NT2/D1 (cell line): ENCODE data around the gene KCNJ2.

ENCODE experiments used
- DNase-seq: peaks from one replicate; pipeline ENCODE4 v3.0.0-alpha.2; 2011; ENCODE audit warnings: low read depth, low spot score
- H3K27me3 ChIP-seq: 2 replicates; pipeline ENCODE4 v1.6.0; 2011; ENCODE audit warnings: mild to moderate bottlenecking; ENCODE audit not compliant: insufficient read length, insufficient read depth
- H3K36me3 ChIP-seq: 2 replicates; pipeline ENCODE4 v1.6.1; 2011; ENCODE audit warnings: mild to moderate bottlenecking, low read length, mixed read lengths; ENCODE audit not compliant: insufficient read depth, insufficient read length
- H3K4me1 ChIP-seq: 2 replicates; pipeline ENCODE4 v1.5.1; 2011; ENCODE audit not compliant: insufficient read depth, insufficient read length
- H3K4me3 ChIP-seq: 2 replicates; pipeline ENCODE4 v1.5.1; 2011; ENCODE audit warnings: low read depth; ENCODE audit not compliant: insufficient read length
- H3K9ac ChIP-seq: 2 replicates; pipeline ENCODE4 v1.6.0; 2011; ENCODE audit warnings: low read depth; ENCODE audit not compliant: insufficient read length
- H3K9me3 ChIP-seq: 2 replicates; pipeline ENCODE4 v1.5.1; 2011; ENCODE audit warnings: mild to moderate bottlenecking, low read length; ENCODE audit not compliant: insufficient read depth
- SUZ12 ChIP-seq: IDR thresholded peaks from 2 replicates; pipeline ENCODE4 v1.6.1; 2011; ENCODE audit not compliant: insufficient read length, insufficient read depth; ENCODE audit errors: extremely low read depth
- YY1 ChIP-seq: IDR thresholded peaks from 2 replicates; pipeline ENCODE4 v1.6.1; 2011; ENCODE audit not compliant: insufficient read length, insufficient read depth
- ZNF274 ChIP-seq: IDR thresholded peaks from 2 replicates; pipeline ENCODE4 v1.6.1; 2011; ENCODE audit warnings: mild to moderate bottlenecking, low read depth, low read length

KCNJ2 gene

GRCh38 chr17:70168977-70169708, at the start of gene KCNJ2:
Gene KCNJ2, plus strand, starts transcription at chr17:70169532. Its CDS starts 5,508 bp downstream, at chr17:70175040.
- Histone ChIP-seq H3K36me3 (no peaks in the 10 kb centered on the region), H3K27me3 (peaks cover 19% of the 10 kb centered on the region), H3K9me3 (no peaks in the 10 kb centered on the region), H3K4me1 (no peaks in the 10 kb centered on the region), H3K9ac (peak within 1 kb of the TSS; percentile 76), H3K4me3 (peak within 1 kb of the TSS; percentile 66)
- peak; percentile 59 for DNase-seq
- no peak for TF ChIP-seq ZNF274
- TF ChIP-seq YY1, result no peak
- TF ChIP-seq SUZ12, result no peak

DNA sequence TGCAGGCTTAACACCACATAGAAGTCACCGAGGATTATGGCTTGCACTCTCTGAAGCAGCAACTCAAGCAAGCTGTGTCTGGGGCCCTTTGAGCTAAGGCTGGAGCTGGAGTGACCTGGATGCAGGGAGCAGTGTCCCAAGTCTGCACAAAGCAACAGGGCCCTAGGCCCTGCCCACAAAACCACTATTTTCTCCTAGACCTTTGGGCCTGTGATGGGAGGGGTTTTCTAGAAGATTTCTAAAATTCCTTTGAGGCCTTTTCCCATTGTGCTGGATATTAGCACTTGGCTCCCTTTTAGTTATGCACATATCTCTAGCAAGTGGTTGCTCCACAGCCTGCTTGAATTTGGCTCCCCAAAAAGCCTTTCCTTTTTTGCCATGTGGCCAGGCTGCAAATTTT, 49.8 kb upstream of the KCNJ2 start:
- TF ChIP-seq SUZ12 (no peak), YY1 (no peak), ZNF274 (no peak)
- H3K9me3 ChIP-seq, result peaks cover 7% of the 10 kb centered on the region; the same call in 1 of the 2 replicates
- no peak overlapping the region for H3K4me3 ChIP-seq
- peak; percentile 22 for DNase-seq
- no peak overlapping the region for H3K9ac ChIP-seq
- H3K4me1 ChIP-seq, result no peaks in the 10 kb centered on the region
- no peaks in the 10 kb centered on the region for H3K27me3 ChIP-seq
- H3K36me3 ChIP-seq, result no peaks in the 10 kb centered on the region

- Histone ChIP-seq H3K9ac (no peak overlapping the region), H3K27me3 (no peaks in the 10 kb centered on the region), H3K9me3 (peaks cover 7% of the 10 kb centered on the region; the same call in 1 of the 2 replicates), H3K36me3 (no peaks in the 10 kb centered on the region), H3K4me3 (no peak overlapping the region), H3K4me1 (no peaks in the 10 kb centered on the region)
- DNase-seq, result no peak
- TF ChIP-seq ZNF274 (no peak), YY1 (no peak), SUZ12 (no peak)
Observed at GRCh38 chr17:70119983-70120382, 49.3 kb upstream of the KCNJ2 start.

DNA sequence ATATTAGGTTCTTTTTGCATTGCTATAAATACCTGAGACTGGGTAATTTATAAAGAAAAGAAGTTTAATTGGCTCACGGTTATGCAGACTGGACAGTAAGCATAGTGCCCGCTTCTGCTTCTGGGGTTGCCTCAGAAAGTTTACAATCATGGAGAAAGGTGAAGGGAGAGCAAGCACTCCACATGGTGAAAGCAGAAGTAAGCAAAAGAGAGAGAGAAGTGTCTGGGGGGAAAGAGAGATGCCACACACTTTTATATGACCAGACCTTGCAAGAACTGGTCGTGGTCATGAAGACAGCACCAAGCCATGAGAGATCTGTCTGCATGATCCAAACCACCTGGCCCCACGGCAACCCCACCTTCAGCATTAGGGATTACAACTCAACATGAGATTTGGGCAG, 48.9 kb upstream of the KCNJ2 start:
- Histone ChIP-seq H3K36me3 (no peaks in the 10 kb centered on the region), H3K4me3 (no peak overlapping the region), H3K4me1 (no peaks in the 10 kb centered on the region), H3K9ac (no peak overlapping the region), H3K9me3 (peaks cover 7% of the 10 kb centered on the region; the same call in 1 of the 2 replicates), H3K27me3 (no peaks in the 10 kb centered on the region)
- TF ChIP-seq YY1, result no peak
- no peak for TF ChIP-seq ZNF274
- TF ChIP-seq SUZ12, result no peak
- DNase-seq, result no peak

DNA sequence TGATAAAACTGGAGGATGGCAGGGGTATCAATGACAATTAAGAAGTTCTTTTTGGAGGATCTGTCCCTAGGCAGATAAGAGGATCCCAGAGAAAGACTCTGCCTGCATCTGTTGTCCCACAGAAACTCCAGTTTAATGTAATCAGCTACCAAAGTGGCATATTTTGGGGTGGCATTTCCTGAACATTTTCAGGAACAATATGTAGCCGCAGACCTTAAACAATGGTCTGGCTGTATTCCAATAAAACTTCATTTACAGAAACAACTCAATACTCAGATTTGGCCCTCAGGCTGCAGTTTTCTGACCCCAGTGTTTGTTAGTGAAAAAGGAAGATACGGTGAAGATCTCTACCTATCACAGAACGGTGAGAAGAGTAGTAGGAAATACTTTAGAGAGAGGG, 48.2 kb upstream of the KCNJ2 start:
- no peak for DNase-seq
- H3K36me3 ChIP-seq, result no peaks in the 10 kb centered on the region
- no peaks in the 10 kb centered on the region for H3K27me3 ChIP-seq
- peaks cover 7% of the 10 kb centered on the region; the same call in 1 of the 2 replicates for H3K9me3 ChIP-seq
- no peaks in the 10 kb centered on the region for H3K4me1 ChIP-seq
- no peak for TF ChIP-seq SUZ12
- TF ChIP-seq YY1, result no peak
- TF ChIP-seq ZNF274, result no peak
- H3K4me3 ChIP-seq, result no peak overlapping the region
- no peak overlapping the region for H3K9ac ChIP-seq

DNA sequence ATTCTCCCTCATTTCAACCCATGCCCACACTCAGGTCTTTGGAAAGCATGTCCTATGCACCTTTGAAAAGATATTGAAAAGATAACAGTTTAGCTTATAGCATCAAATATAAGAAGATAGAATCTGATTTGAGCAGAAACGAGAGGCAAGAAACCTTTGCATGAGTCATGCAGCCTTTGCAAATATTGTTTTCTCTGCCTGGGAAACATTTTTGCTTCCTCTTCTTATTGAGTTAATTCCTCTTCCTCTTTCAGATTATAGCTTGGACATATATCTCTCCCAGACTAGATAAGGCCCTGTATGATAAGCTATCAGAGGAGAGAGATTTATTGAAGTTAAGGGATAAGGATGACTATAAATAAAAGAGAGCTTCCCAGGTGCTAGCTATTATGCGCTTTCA, 46.1 kb upstream of the KCNJ2 start:
- DNase-seq, result no peak
- peaks cover 7% of the 10 kb centered on the region; the same call in 1 of the 2 replicates for H3K9me3 ChIP-seq
- TF ChIP-seq YY1, result no peak
- TF ChIP-seq ZNF274, result no peak
- TF ChIP-seq SUZ12, result no peak
- H3K9ac ChIP-seq, result no peak overlapping the region
- no peaks in the 10 kb centered on the region for H3K27me3 ChIP-seq
- no peaks in the 10 kb centered on the region for H3K36me3 ChIP-seq
- no peaks in the 10 kb centered on the region for H3K4me1 ChIP-seq
- H3K4me3 ChIP-seq, result no peak overlapping the region

- Histone ChIP-seq H3K9ac (no peak overlapping the region), H3K27me3 (no peaks in the 10 kb centered on the region), H3K36me3 (no peaks in the 10 kb centered on the region), H3K4me1 (no peaks in the 10 kb centered on the region), H3K9me3 (no peaks in the 10 kb centered on the region; the same call in 1 of the 2 replicates), H3K4me3 (no peak overlapping the region)
- no peak for DNase-seq
- no peak for TF ChIP-seq SUZ12
- no peak for TF ChIP-seq YY1
- no peak for TF ChIP-seq ZNF274
Observed at GRCh38 chr17:70124723-70125122, 44.6 kb upstream of the KCNJ2 start.
